ENCODE data around the gene TMEM108.

Gene TMEM108

GRCh38 chr3:133381346-133382109, 343.3 kb downstream of the TMEM108 start:
- FAIRE-seq (no peak), DNase-seq (ENCODE audit: insufficient read length) (no peak)
- TF ChIP-seq TAF1 (IDR thresholded peaks at IDR 0.05; ENCODE audit: borderline replicate concordance, low read depth, low read length) (no peak), POLR2AphosphoS5 (IDR thresholded peaks at IDR 0.05; ENCODE audit: low read depth, low read length) (no peak), POLR2A (IDR thresholded peaks at IDR 0.05; ENCODE audit: low read depth, low read length) (no peak)

- TF ChIP-seq POLR2A (IDR thresholded peaks at IDR 0.05; ENCODE audit: low read depth, low read length), result no peak
- TF ChIP-seq TAF1 (IDR thresholded peaks at IDR 0.05; ENCODE audit: borderline replicate concordance, low read depth, low read length), result no peak
- TF ChIP-seq POLR2AphosphoS5 (IDR thresholded peaks at IDR 0.05; ENCODE audit: low read depth, low read length), result no peak
- FAIRE-seq (no peak), DNase-seq (ENCODE audit: insufficient read length) (no peak)
Measured at GRCh38 chr3:133383175-133383574, 345.0 kb downstream of the TMEM108 start.

GRCh38 chr3:133383741-133384140, 345.6 kb downstream of the TMEM108 start:
- TF ChIP-seq POLR2AphosphoS5 (IDR thresholded peaks at IDR 0.05; ENCODE audit: low read depth, low read length), result no peak
- TF ChIP-seq TAF1 (IDR thresholded peaks at IDR 0.05; ENCODE audit: borderline replicate concordance, low read depth, low read length), result no peak
- TF ChIP-seq POLR2A (IDR thresholded peaks at IDR 0.05; ENCODE audit: low read depth, low read length), result no peak
- DNase-seq (ENCODE audit: insufficient read length) (no peak), FAIRE-seq (no peak)

GRCh38 chr3:133384331-133385027, 346.3 kb downstream of the TMEM108 start:
- no peak for TF ChIP-seq POLR2A (IDR thresholded peaks at IDR 0.05; ENCODE audit: low read depth, low read length)
- TF ChIP-seq POLR2AphosphoS5 (IDR thresholded peaks at IDR 0.05; ENCODE audit: low read depth, low read length), result no peak
- TF ChIP-seq TAF1 (IDR thresholded peaks at IDR 0.05; ENCODE audit: borderline replicate concordance, low read depth, low read length), result no peak
- FAIRE-seq (peak; percentile 82), DNase-seq (ENCODE audit: insufficient read length) (peak; percentile 39)

- TF ChIP-seq POLR2AphosphoS5 (IDR thresholded peaks at IDR 0.05; ENCODE audit: low read depth, low read length) (no peak), POLR2A (IDR thresholded peaks at IDR 0.05; ENCODE audit: low read depth, low read length) (no peak), TAF1 (IDR thresholded peaks at IDR 0.05; ENCODE audit: borderline replicate concordance, low read depth, low read length) (no peak)
- DNase-seq (ENCODE audit: insufficient read length) (no peak), FAIRE-seq (no peak)
Measured at GRCh38 chr3:133386876-133387275, 348.7 kb downstream of the TMEM108 start.

GRCh38 chr3:133387341-133387740, 349.1 kb downstream of the TMEM108 start:
- FAIRE-seq, result no peak
- TF ChIP-seq POLR2A (IDR thresholded peaks at IDR 0.05; ENCODE audit: low read depth, low read length) (no peak), POLR2AphosphoS5 (IDR thresholded peaks at IDR 0.05; ENCODE audit: low read depth, low read length) (no peak), TAF1 (IDR thresholded peaks at IDR 0.05; ENCODE audit: borderline replicate concordance, low read depth, low read length) (no peak)
- no peak for DNase-seq (ENCODE audit: insufficient read length)

GRCh38 chr3:133388696-133389395, 350.7 kb downstream of the TMEM108 start:
- no peak for FAIRE-seq
- TF ChIP-seq POLR2A (IDR thresholded peaks at IDR 0.05; ENCODE audit: low read depth, low read length) (no peak), POLR2AphosphoS5 (IDR thresholded peaks at IDR 0.05; ENCODE audit: low read depth, low read length) (no peak), TAF1 (IDR thresholded peaks at IDR 0.05; ENCODE audit: borderline replicate concordance, low read depth, low read length) (no peak)
- DNase-seq (ENCODE audit: insufficient read length), result no peak

- TF ChIP-seq POLR2A (IDR thresholded peaks at IDR 0.05; ENCODE audit: low read depth, low read length) (no peak), TAF1 (IDR thresholded peaks at IDR 0.05; ENCODE audit: borderline replicate concordance, low read depth, low read length) (no peak), POLR2AphosphoS5 (IDR thresholded peaks at IDR 0.05; ENCODE audit: low read depth, low read length) (no peak)
- FAIRE-seq (no peak), DNase-seq (ENCODE audit: insufficient read length) (no peak)
Measured at GRCh38 chr3:133390715-133391114, 352.5 kb downstream of the TMEM108 start.

GRCh38 chr3:133393204-133393603, 355.0 kb downstream of the TMEM108 start:
- DNase-seq (ENCODE audit: insufficient read length) (no peak), FAIRE-seq (no peak)
- TF ChIP-seq POLR2AphosphoS5 (IDR thresholded peaks at IDR 0.05; ENCODE audit: low read depth, low read length) (no peak), POLR2A (IDR thresholded peaks at IDR 0.05; ENCODE audit: low read depth, low read length) (no peak), TAF1 (IDR thresholded peaks at IDR 0.05; ENCODE audit: borderline replicate concordance, low read depth, low read length) (no peak)

- FAIRE-seq, result no peak
- TF ChIP-seq POLR2AphosphoS5 (IDR thresholded peaks at IDR 0.05; ENCODE audit: low read depth, low read length), result no peak
- no peak for TF ChIP-seq POLR2A (IDR thresholded peaks at IDR 0.05; ENCODE audit: low read depth, low read length)
- no peak for TF ChIP-seq TAF1 (IDR thresholded peaks at IDR 0.05; ENCODE audit: borderline replicate concordance, low read depth, low read length)
- DNase-seq (ENCODE audit: insufficient read length), result no peak
Measured at GRCh38 chr3:133393691-133394474, 355.7 kb downstream of the TMEM108 start.
